ENCODE results near the gene GNG7.

DNA sequence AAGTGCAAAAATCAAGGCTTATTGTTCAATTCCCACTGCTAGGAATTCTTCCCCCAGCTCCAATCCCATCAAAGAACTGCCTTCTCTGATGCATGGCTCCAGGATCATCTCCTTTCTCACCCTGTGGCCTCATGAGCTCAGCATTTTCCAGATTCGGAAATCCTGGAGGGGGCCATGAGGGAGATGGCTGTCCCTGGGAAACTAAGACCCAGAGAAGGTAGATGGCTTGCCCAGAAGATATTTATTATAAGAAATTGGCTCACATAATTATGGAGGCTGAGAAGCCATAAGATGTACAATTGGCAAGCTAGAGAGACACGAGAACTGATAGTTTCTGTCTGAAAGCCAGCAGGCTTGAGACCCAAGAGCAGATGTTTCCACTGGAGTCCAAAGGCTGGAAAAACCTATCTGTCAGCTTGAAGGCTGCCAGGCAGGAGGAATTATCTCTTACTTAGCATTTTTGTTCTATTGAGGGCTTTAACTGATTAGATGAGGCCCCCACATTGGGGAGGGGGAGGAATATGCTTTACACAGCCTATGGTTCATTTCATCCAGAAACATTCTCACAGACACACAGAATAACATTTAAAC, 168.0 kb downstream of the GNG7 start:
- TF ChIP-seq, protein P1, sequence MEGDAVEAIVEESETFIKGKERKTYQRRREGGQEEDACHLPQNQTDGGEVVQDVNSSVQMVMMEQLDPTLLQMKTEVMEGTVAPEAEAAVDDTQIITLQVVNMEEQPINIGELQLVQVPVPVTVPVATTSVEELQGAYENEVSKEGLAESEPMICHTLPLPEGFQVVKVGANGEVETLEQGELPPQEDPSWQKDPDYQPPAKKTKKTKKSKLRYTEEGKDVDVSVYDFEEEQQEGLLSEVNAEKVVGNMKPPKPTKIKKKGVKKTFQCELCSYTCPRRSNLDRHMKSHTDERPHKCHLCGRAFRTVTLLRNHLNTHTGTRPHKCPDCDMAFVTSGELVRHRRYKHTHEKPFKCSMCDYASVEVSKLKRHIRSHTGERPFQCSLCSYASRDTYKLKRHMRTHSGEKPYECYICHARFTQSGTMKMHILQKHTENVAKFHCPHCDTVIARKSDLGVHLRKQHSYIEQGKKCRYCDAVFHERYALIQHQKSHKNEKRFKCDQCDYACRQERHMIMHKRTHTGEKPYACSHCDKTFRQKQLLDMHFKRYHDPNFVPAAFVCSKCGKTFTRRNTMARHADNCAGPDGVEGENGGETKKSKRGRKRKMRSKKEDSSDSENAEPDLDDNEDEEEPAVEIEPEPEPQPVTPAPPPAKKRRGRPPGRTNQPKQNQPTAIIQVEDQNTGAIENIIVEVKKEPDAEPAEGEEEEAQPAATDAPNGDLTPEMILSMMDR (IDR thresholded peaks at IDR 0.05; ENCODE audit: insufficient read depth, low read depth, low read length) = no peak
- no peak for TF ChIP-seq EZH2 (IDR thresholded peaks at IDR 0.05; ENCODE audit: insufficient read depth, low read length)

Measured in astrocyte (in vitro differentiated cells and primary cell).